Prostate gland (tissue), 2 donors: Measurements from ENCODE around the gene TRIM23. TPM values are rescaled to one million over a fixed set of nuclear protein-coding genes. Genes with fewer than 3 reads are reported as not detected.

ENCODE experiments used
- DNase-seq: peaks from one replicate; pipeline ENCODE4 v3.0.0-alpha.2; 2019; ENCODE audit warnings: low spot score
- H3K27ac ChIP-seq, 2 donors: fragments of 200-600 bp; sonication (generic); 2 replicates each; pipeline ENCODE4 v1.5.1; 2017 to 2019
- H3K27me3 ChIP-seq: fragments of 200-600 bp; sonication (generic); replicated peaks from 2 replicates; pipeline ENCODE4 v1.5.1; 2019; ENCODE audit not compliant: insufficient read depth
- H3K36me3 ChIP-seq, 2 donors: fragments of 200-600 bp; sonication (generic); 1 replicate in 1 of 2; 2 replicates in 1 of 2; pipeline versions ENCODE4 v1.5.1 to v1.8.1; 2017 to 2019
- H3K4me1 ChIP-seq: fragments of 200-600 bp; sonication (generic); replicated peaks from 2 replicates; pipeline ENCODE4 v1.5.1; 2019
- H3K4me3 ChIP-seq, 2 donors: fragments of 200-600 bp; sonication (generic); 2 replicates each; pipeline ENCODE4 v1.5.1; 2017 to 2019
- H3K9me3 ChIP-seq: fragments of 200-600 bp; sonication (generic); 2 replicates; pipeline ENCODE4 v1.5.1; 2017
- CTCF ChIP-seq, 4 experiments: fragments of 200-600 bp in 2 of 4; fragments of 450-650 bp in 2 of 4; sonication (generic) in 2 of 4; IDR thresholded peaks; 1 replicate in 3 of 4; 2 replicates in 1 of 4; pipeline ENCODE4 v1.5.1; 2016 to 2019; ENCODE audit warnings: antibody characterized with exemption in 4 of 4, mild to moderate bottlenecking in 2 of 4, moderate library complexity in 2 of 4
- POLR2A ChIP-seq: fragments of 450-650 bp; IDR thresholded peaks from one replicate; pipeline ENCODE4 v1.6.1; 2016; ENCODE audit warnings: antibody characterized with exemption, mild to moderate bottlenecking
- POLR2AphosphoS5 ChIP-seq: sonication (generic); formaldehyde crosslinking; IDR thresholded peaks from one replicate; pipeline ENCODE4 v1.6.1; 2017; ENCODE audit warnings: antibody characterized with exemption
- WGBS: methylation state at CpG from one replicate; pipeline ENCODE4 v1.1.5; 2018; 5-methylcytosine and 5-hydroxymethylcytosine counted together
- intact Hi-C: fragments of 100-400 bp; cut with DNase I; formaldehyde crosslinking; loops from one replicate; pipeline ENCODE4 v1.14.2; 2022
- total RNA-seq, 2 donors: library from RNA; depleted of rRNA; stranded (reverse); fragments of >200 nt; gene quantifications; one replicate each; pipeline ENCODE4 v1.1.0, GENCODE V29; 2016

Gene TRIM23
- total RNA-seq, 2 donors from 2014 or later = 12.6 to 19.3 TPM

- Histone ChIP-seq H3K36me3 (no peaks in the 10 kb centered on the region), H3K4me1 (no peaks in the 10 kb centered on the region), H3K4me3 (no peak overlapping the region), H3K27ac (no peak overlapping the region), H3K27me3 (no peaks in the 10 kb centered on the region), H3K9me3 (no peaks in the 10 kb centered on the region)
- no peak for DNase-seq
- no peak for TF ChIP-seq POLR2AphosphoS5
- no peak for TF ChIP-seq POLR2A
- no peak for TF ChIP-seq CTCF (IDR thresholded peaks at IDR 0.05)
- WGBS = 91% methylated on average over 2 of the region's 2 CpGs
- intact Hi-C loops = no loop called here
Measured at GRCh38 chr5:65570598-65571226, 53.4 kb downstream of the TRIM23 start.

DNA sequence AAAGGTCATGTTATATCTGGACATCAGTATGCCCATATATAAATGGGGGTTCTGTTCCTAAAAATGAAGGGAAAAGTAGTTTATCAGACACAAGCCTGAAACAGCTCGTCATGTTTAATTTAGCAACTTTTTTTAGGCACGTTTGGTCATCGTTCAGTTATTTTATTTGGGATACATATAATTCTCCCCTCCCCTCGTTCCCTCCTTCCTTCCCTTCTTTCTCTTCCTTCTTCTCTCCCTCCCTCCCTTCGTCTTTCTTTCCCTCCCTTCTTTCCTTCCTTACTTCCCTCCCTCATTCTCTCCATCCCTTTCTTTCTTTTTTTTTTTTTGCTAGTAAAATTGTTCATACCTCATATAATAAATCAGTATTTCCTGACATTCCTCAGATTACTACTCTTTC, 57.6 kb downstream of the TRIM23 start:
- TF ChIP-seq CTCF (IDR thresholded peaks at IDR 0.05) (no peak), POLR2A (no peak), POLR2AphosphoS5 (no peak)
- no peak for DNase-seq
- H3K36me3 ChIP-seq = no peaks in the 10 kb centered on the region
- no peak overlapping the region for H3K27ac ChIP-seq
- H3K9me3 ChIP-seq = no peaks in the 10 kb centered on the region
- H3K27me3 ChIP-seq = no peaks in the 10 kb centered on the region
- no peaks in the 10 kb centered on the region for H3K4me1 ChIP-seq
- intact Hi-C loops = no loop called here
- no peak overlapping the region for H3K4me3 ChIP-seq
- WGBS = 90% methylated on average over 5 of the region's 5 CpGs

DNA sequence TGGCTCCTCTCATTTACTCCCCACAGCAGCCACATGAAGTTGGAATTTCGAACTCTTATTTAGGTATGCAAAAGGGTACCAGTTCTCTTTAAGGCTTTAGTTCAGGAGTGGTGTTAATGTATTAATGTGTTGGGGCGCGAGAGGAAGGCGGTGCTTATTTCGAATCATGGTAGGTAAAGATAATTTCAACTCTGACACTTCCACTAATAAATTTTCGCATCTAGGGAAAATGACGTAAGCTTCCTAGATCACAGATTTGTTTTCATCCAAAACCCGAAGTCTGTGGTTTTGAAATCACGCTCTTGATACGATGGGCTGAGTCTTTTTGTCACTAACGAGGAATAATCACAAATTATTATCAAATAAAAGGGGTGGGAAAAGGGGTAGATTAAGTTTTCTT, 60.4 kb downstream of the TRIM23 start:
- Histone ChIP-seq H3K36me3 (no peaks in the 10 kb centered on the region), H3K4me3 (peak overlapping the region; percentile 68 to 87), H3K9me3 (no peaks in the 10 kb centered on the region), H3K27me3 (no peaks in the 10 kb centered on the region), H3K4me1 (no peaks in the 10 kb centered on the region), H3K27ac (peak overlapping the region; percentile 78 to 87)
- intact Hi-C loops = no loop called here
- no peak for DNase-seq
- TF ChIP-seq POLR2AphosphoS5 = no peak
- TF ChIP-seq CTCF (IDR thresholded peaks at IDR 0.05) = no peak
- no peak for TF ChIP-seq POLR2A
- 2% methylated on average over 11 of the region's 11 CpGs for WGBS

- peak within 1 kb of the TSS; percentile 78 to 87 for H3K27ac ChIP-seq
- peak within 1 kb of the TSS; percentile 68 to 87 for H3K4me3 ChIP-seq
- DNase-seq = peak; percentile 94
- WGBS = under 1% methylated on average over 54 of the region's 54 CpGs
- H3K27me3 ChIP-seq = no peaks in the 10 kb centered on the region
- intact Hi-C loops = no loop called here
- no peaks in the 10 kb centered on the region for H3K36me3 ChIP-seq
- H3K4me1 ChIP-seq = no peaks in the 10 kb centered on the region
- no peaks in the 10 kb centered on the region for H3K9me3 ChIP-seq
- peak; percentile 99 for TF ChIP-seq POLR2AphosphoS5
- TF ChIP-seq POLR2A = peak; percentile 50
- TF ChIP-seq CTCF (IDR thresholded peaks at IDR 0.05) = peak in 2 of 4 experiments; percentile 30 to 34
Measured at GRCh38 chr5:65562731-65563701, 61.1 kb downstream of the TRIM23 start, which contains the start of the genes CENPK and PPWD1. TSS of gene CENPK (minus strand) at chr5:65563168. CDS start at chr5:65554907, 8,261 bp downstream. TSS of gene PPWD1 (plus strand) at chr5:65563296. CDS start at chr5:65563311, 15 bp downstream.
